A549 (cell line): ENCODE measurements around the gene MYH13. TPM values are rescaled to one million over a fixed set of nuclear protein-coding genes. Genes with fewer than 3 reads are reported as not detected.

Experiments used
- ATAC-seq, 2 experiments: fragments of 200-7000 bp in 1 of 2; fragments of >200 bp in 1 of 2; cut with Nextera tagmentation in 1 of 2; cut with Tn5 transposase in 1 of 2; 3 replicates each; pipeline versions ENCODE4 v1.8.0 to v1.9.1; 2018 to 2020; ENCODE audit warnings: mild to moderate bottlenecking in 1 of 2, moderate library complexity in 1 of 2
- CTCF ChIA-PET: fragments of 300-600 bp; sonication (Branson Sonifier 250); formaldehyde crosslinking; extraction: SDS; loops from one replicate; lab custom pipeline; 2021; ENCODE audit warnings: antibody characterized with exemption, inconsistent platforms; lab: Yijun Ruan, JAX
- POLR2A ChIA-PET: fragments of 350-600 bp; formaldehyde crosslinking; extraction: SDS; loops from one replicate; lab custom pipeline; 2021; ENCODE audit warnings: antibody characterized with exemption, inconsistent platforms; lab: Yijun Ruan, JAX
- DNase-seq, 2 experiments: peaks; one replicate each; pipeline versions ENCODE4 v3.0.0 to v3.0.0-alpha.2; 2011 to 2016; ENCODE audit warnings: low read depth in 1 of 2, low spot score in 1 of 2
- FAIRE-seq: peaks from 2 replicates; lab custom pipeline; 2011; peaks lifted over from hg19 to GRCh38; lab: Jason Lieb, UNC
- H3K27ac ChIP-seq, 2 experiments: fragments of >200 bp; sonication (Bioruptor Twin); formaldehyde crosslinking; 3 replicates each; pipeline ENCODE4 v1.5.1; 2016 to 2017
- H3K4me1 ChIP-seq: fragments of >200 bp; sonication (Bioruptor Twin); formaldehyde crosslinking; 3 replicates; pipeline ENCODE4 v1.6.1; 2016
- H3K4me2 ChIP-seq: fragments of >200 bp; sonication (Bioruptor Twin); formaldehyde crosslinking; 3 replicates; pipeline ENCODE4 v1.6.1; 2016
- H3K4me3 ChIP-seq: fragments of >200 bp; sonication (Bioruptor Twin); formaldehyde crosslinking; 3 replicates; pipeline ENCODE4 v1.5.1; 2016
- H3K9me3 ChIP-seq: fragments of >200 bp; sonication (Bioruptor Twin); formaldehyde crosslinking; 3 replicates; pipeline ENCODE4 v1.6.1; 2016
- CBX2 ChIP-seq: fragments of 200-600 bp; sonication (generic); IDR thresholded peaks from 2 replicates; pipeline ENCODE4 v1.6.1; 2016; ENCODE audit warnings: low read depth, mild to moderate bottlenecking, borderline replicate concordance
- CHD2 ChIP-seq: fragments of 150-350 bp; IDR thresholded peaks from 2 replicates; pipeline ENCODE4 v1.6.1; 2014; ENCODE audit warnings: low read length; ENCODE audit not compliant: partially characterized antibody
- EHMT2 ChIP-seq: fragments of 200-600 bp; sonication (generic); IDR thresholded peaks from 2 replicates; pipeline ENCODE4 v1.6.1; 2016; ENCODE audit warnings: antibody characterized with exemption, low read depth, mild to moderate bottlenecking, moderate library complexity
- ELK1 ChIP-seq: fragments of 150-350 bp; IDR thresholded peaks from 2 replicates; pipeline ENCODE4 v1.6.1; 2014; ENCODE audit warnings: low read depth, mild to moderate bottlenecking, low read length
- FOSL2 ChIP-seq, 2 experiments: fragments of 450-650 bp in 1 of 2; fragments of >200 bp in 1 of 2; sonication (Bioruptor Twin) in 1 of 2; formaldehyde crosslinking; IDR thresholded peaks; 2 replicates each; pipeline versions ENCODE4 v1.5.0 to v1.6.1; 2016 to 2020; ENCODE audit warnings: mild to moderate bottlenecking in 1 of 2, moderate library complexity in 1 of 2
- GATA3 ChIP-seq: IDR thresholded peaks from 2 replicates; pipeline ENCODE4 v1.6.1; 2012; ENCODE audit warnings: borderline replicate concordance
- HDAC2 ChIP-seq: fragments of 200-600 bp; sonication (generic); IDR thresholded peaks from 2 replicates; pipeline ENCODE4 v1.6.1; 2016
- KDM5A ChIP-seq: fragments of 200-600 bp; sonication (generic); IDR thresholded peaks from 2 replicates; pipeline ENCODE4 v1.6.1; 2016; ENCODE audit warnings: antibody characterized with exemption, mild to moderate bottlenecking
- MAZ ChIP-seq: fragments of 150-350 bp; IDR thresholded peaks from 2 replicates; pipeline ENCODE4 v1.6.1; 2014; ENCODE audit warnings: antibody characterized with exemption, low read depth, low read length, borderline replicate concordance
- MYC ChIP-seq: IDR thresholded peaks from 2 replicates; pipeline ENCODE4 v1.6.1; 2012; ENCODE audit warnings: mild to moderate bottlenecking, inconsistent platforms, low read length, improper control_type of control experiment, borderline replicate concordance
- NFE2L2 ChIP-seq: fragments of 150-350 bp; conservative IDR thresholded peaks from 2 replicates; pipeline ENCODE4 v1.6.1; 2014; ENCODE audit warnings: low read length
- NPAS2 ChIP-seq: fragments of 250-450 bp; sonication (Bioruptor Pico); IDR thresholded peaks from 2 replicates; pipeline ENCODE4 v1.8.0; 2022; ENCODE audit warnings: mild to moderate bottlenecking, moderate library complexity, borderline replicate concordance
- PHF8 ChIP-seq: fragments of 200-600 bp; sonication (generic); IDR thresholded peaks from 2 replicates; pipeline ENCODE4 v1.6.1; 2016; ENCODE audit warnings: low read depth, mild to moderate bottlenecking, antibody characterized with exemption, moderate library complexity, borderline replicate concordance
- POLR2AphosphoS2 ChIP-seq: conservative IDR thresholded peaks from 2 replicates; pipeline ENCODE4 v1.6.1; 2012; ENCODE audit warnings: low read length, improper control_type of control experiment, inconsistent platforms
- RAD21 ChIP-seq, 2 experiments: fragments of >200 bp in 1 of 2; sonication (Bioruptor Twin) in 1 of 2; formaldehyde crosslinking in 1 of 2; IDR thresholded peaks in 1 of 2; conservative IDR thresholded peaks in 1 of 2; 2 replicates in 1 of 2; 3 replicates in 1 of 2; pipeline ENCODE4 v1.6.1; 2012 to 2018; ENCODE audit warnings: inconsistent platforms in 1 of 2
- REST ChIP-seq: fragments of 200-600 bp; sonication (generic); IDR thresholded peaks from 2 replicates; pipeline ENCODE4 v1.6.1; 2016; ENCODE audit warnings: antibody characterized with exemption, mild to moderate bottlenecking, moderate library complexity
- USF2 ChIP-seq: fragments of 450-650 bp; IDR thresholded peaks from 2 replicates; pipeline ENCODE4 v1.6.1; 2014; ENCODE audit warnings: antibody characterized with exemption
- ZFP36 ChIP-seq: fragments of 450-650 bp; IDR thresholded peaks from 2 replicates; pipeline ENCODE4 v1.6.1; 2014; ENCODE audit warnings: borderline replicate concordance; ENCODE audit not compliant: partially characterized antibody
- WGBS: methylation state at CpG from one replicate; pipeline ENCODE4 v1.1.6; 2017; ENCODE audit errors: missing lambda C conversion rate; 5-methylcytosine and 5-hydroxymethylcytosine counted together
- polyA plus RNA-seq, 4 experiments: library from polyadenylated mRNA; depleted of rRNA in 3 of 4; stranded (reverse); fragments of >200 nt; fragmentation: RNase III in 1 of 4; extraction: RNeasy Plus Mini Kit Qiagen cat#74134 plus additional on column Dnase treatment in 1 of 4; gene quantifications; 2 replicates in 3 of 4; 3 replicates in 1 of 4; pipeline ENCODE4 v1.2.3, GENCODE V29; 2011 to 2017

Gene MYH13
- polyA plus RNA-seq, 2 of the 4 experiments (the other 2 are of a cell fraction): not detected

GRCh38 chr17:10339051-10339450, 33.8 kb downstream of the MYH13 start (continued):
- TF ChIP-seq REST (no peak), EHMT2 (no peak), NFE2L2 (no peak), ZFP36 (no peak)

- WGBS: 53% methylated on average over 9 of the region's 9 CpGs
- CTCF ChIA-PET: interaction anchor here (1.2 to 29.1 kb wide), 3 partner anchors 10 to 309 kb away, joined by 3 to 614 read pairs (median 38); no protein-coding TSS in a partner anchor
- H3K4me3 ChIP-seq: no peak overlapping the region
- no peak for FAIRE-seq
- POLR2A ChIA-PET: no interaction called here
- H3K27ac ChIP-seq: no peak overlapping the region
- no peak for DNase-seq
- TF ChIP-seq NPAS2 (CRISPR knock-in tag): no peak
- no peaks in the 10 kb centered on the region for H3K9me3 ChIP-seq
- no peak overlapping the region for H3K4me2 ChIP-seq
- no peak for ATAC-seq
- H3K4me1 ChIP-seq: no peaks in the 10 kb centered on the region
Observed at GRCh38 chr17:10337976-10338375, 34.8 kb downstream of the MYH13 start.

- 31% methylated on average over 10 of the region's 10 CpGs for WGBS
Observed at GRCh38 chr17:10337136-10337535, 35.7 kb downstream of the MYH13 start.

More at GRCh38 chr17:10337136-10337535, 35.7 kb downstream of the MYH13 start:
- no peak overlapping the region for H3K4me3 ChIP-seq
- no peak overlapping the region for H3K4me2 ChIP-seq
- TF ChIP-seq CHD2 (no peak), HDAC2 (no peak), POLR2AphosphoS2 (no peak), PHF8 (no peak), GATA3 (no peak), MAZ (no peak), USF2 (no peak), ELK1 (no peak), REST (no peak), EHMT2 (no peak), MYC (no peak), RAD21 (conservative IDR thresholded peaks at IDR 0.05 in 1 of 2, IDR thresholded peaks at IDR 0.05 in 1 of 2) (no peak), CBX2 (no peak), FOSL2 (IDR thresholded peaks at IDR 0.05) (no peak), FOSL2 (CRISPR knock-in tag; IDR thresholded peaks at IDR 0.05) (no peak), KDM5A (no peak)
- FAIRE-seq (no peak), DNase-seq (no peak), ATAC-seq (no peak)
- no peaks in the 10 kb centered on the region for H3K4me1 ChIP-seq
- ChIA-PET POLR2A (no interaction called here), CTCF (interaction anchor here (5.6 to 29.1 kb wide), 2 partner anchors 9 to 278 kb away, joined by 38 to 614 read pairs; no protein-coding TSS in a partner anchor)
- no peaks in the 10 kb centered on the region for H3K9me3 ChIP-seq
- no peak overlapping the region for H3K27ac ChIP-seq
